ENCODE measurements around the gene SMIM21.

DNA sequence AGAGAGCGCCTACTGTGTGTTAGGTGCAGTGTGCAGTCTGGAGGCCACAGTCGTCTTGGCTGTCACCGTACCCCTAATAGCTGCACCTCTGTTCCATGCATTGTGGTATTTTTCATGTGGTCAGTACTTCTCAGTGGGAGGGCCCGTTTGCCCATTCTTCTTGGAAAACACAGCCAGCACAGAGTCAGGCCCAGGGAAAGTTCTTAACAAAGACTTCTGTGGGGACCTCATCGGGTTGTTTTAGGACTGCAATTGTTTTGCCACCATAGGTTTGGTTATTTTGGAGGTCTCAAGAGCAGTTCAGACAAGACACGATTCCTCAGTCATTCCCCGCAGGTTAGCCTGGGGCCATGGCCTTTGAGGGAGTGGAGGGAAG lies 62.3 kb downstream of the SMIM21 start:
- TF ChIP-seq CREB1 (IDR thresholded peaks at IDR 0.05; ENCODE audit: low read depth): no peak
- TF ChIP-seq CEBPB (IDR thresholded peaks at IDR 0.05): no peak
- TF ChIP-seq, protein P1, sequence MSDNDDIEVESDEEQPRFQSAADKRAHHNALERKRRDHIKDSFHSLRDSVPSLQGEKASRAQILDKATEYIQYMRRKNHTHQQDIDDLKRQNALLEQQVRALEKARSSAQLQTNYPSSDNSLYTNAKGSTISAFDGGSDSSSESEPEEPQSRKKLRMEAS (IDR thresholded peaks at IDR 0.05): no peak
- TF ChIP-seq FOXM1 (IDR thresholded peaks at IDR 0.05; ENCODE audit: borderline replicate concordance, low read depth): no peak
- no peak for TF ChIP-seq EP300 (IDR thresholded peaks at IDR 0.05; ENCODE audit: borderline replicate concordance)
- TF ChIP-seq USF1 (IDR thresholded peaks at IDR 0.05): no peak
- no peak for TF ChIP-seq TAF1 (IDR thresholded peaks at IDR 0.05; ENCODE audit: low read depth)
- TF ChIP-seq ZBTB7A (IDR thresholded peaks at IDR 0.05; ENCODE audit: low read depth): no peak
- no peak for TF ChIP-seq YY1 (IDR thresholded peaks at IDR 0.05; ENCODE audit: low read depth)
- TF ChIP-seq TEAD4 (IDR thresholded peaks at IDR 0.05): no peak
- no peak for TF ChIP-seq REST (IDR thresholded peaks at IDR 0.05; ENCODE audit: low read depth)
- no peak for TF ChIP-seq RAD21 (IDR thresholded peaks at IDR 0.05; ENCODE audit: low read depth)
